Measurements from ENCODE around the gene NPLOC4.

DNA sequence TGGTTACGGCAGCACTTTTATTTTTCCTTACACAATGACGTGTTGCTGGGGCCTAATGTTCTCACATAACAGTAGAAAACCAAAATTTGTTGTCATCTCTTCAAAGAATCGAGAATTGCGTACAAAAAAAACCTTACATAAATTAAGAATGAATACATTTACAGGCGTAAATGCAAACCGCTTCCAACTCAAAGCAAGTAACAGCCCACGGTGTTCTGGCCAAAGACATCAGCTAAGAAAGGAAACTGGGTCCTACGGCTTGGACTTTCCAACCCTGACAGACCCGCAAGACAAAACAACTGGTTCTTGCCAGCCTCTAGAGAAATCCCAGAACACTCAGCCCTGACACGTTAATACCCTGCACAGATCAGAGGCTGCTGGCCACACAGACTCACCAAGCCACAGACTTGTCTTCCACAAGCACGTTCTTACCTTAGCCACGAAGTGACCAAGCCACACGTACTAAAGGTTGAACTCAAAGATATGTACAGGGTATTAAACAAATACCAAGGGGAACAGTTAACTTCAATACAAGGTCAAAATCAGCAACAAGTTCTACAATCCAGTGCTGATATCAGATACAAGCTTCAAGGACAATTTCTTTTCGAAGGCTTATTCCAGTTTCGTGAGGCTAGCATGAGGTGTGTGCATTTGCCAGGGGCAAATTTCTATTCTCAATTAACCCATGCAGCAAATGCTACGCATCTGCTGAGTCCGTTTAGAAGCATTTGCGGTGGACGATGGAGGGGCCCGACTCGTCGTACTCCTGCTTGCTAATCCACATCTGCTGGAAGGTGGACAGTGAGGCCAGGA lies 126.7 kb downstream of the NPLOC4 start:
- TF ChIP-seq CTCF (IDR thresholded peaks at IDR 0.05) (no peak), POLR2A (IDR thresholded peaks at IDR 0.05) (no peak)

Data from thyroid gland (tissue), 4 donors.